ENCODE measurements around the gene ITPR3.

Gene ITPR3

DNA sequence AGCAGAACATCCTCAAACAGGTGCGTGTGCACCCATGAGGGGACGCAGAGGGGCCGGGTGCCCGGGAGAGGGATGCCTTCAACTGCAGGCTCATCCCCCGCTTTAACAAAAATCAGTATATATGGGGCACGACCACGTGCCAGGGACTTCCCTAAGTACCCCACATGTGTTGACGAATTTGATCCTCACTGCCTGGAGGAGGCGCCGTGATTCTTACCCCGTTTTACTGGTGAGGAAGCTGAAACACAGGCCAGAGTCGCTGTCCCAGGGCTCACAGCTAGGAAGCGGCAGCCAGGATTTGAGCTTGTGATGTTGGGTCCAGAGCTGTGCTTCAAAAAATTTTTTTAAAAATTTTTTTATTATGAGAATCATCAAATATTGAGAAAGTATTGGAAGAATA is 44.8 kb downstream of the ITPR3 start:
- no peak overlapping the region for H3K4me3 ChIP-seq (ENCODE audit: low read depth, low read length)
- no peaks in the 10 kb centered on the region for H3K9me3 ChIP-seq
- TF ChIP-seq, protein P1, sequence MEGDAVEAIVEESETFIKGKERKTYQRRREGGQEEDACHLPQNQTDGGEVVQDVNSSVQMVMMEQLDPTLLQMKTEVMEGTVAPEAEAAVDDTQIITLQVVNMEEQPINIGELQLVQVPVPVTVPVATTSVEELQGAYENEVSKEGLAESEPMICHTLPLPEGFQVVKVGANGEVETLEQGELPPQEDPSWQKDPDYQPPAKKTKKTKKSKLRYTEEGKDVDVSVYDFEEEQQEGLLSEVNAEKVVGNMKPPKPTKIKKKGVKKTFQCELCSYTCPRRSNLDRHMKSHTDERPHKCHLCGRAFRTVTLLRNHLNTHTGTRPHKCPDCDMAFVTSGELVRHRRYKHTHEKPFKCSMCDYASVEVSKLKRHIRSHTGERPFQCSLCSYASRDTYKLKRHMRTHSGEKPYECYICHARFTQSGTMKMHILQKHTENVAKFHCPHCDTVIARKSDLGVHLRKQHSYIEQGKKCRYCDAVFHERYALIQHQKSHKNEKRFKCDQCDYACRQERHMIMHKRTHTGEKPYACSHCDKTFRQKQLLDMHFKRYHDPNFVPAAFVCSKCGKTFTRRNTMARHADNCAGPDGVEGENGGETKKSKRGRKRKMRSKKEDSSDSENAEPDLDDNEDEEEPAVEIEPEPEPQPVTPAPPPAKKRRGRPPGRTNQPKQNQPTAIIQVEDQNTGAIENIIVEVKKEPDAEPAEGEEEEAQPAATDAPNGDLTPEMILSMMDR (IDR thresholded peaks at IDR 0.05; ENCODE audit: low read depth, low read length) = 0 out of 2 replicates have a peak, but pooled peaks have one; percentile 10
- H3K27me3 ChIP-seq = no peaks in the 10 kb centered on the region
- DNase-seq = no peak
- H3K4me1 ChIP-seq = no peaks in the 10 kb centered on the region
- H3K36me3 ChIP-seq = no peaks in the 10 kb centered on the region

DNA sequence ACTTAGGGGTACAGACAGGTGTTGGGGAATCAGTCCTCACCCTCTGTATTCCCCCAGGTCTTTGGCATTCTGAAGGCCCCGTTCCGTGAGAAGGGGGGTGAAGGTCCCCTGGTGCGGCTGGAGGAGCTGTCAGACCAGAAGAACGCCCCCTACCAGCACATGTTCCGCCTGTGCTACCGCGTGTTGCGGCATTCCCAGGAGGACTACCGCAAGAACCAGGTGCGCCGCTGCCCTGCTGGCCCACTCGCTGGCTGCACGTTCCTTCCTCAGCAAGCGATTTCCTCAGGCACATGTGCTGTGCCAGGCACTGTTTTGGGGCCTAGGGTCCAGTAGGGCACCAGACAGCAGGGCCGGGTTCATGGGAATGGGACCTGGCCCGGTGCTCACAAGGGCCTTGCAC is 46.0 kb downstream of the ITPR3 start:
- DNase-seq = no peak
- TF ChIP-seq, protein P1 (IDR thresholded peaks at IDR 0.05; ENCODE audit: low read depth, low read length) = no peak
- no peaks in the 10 kb centered on the region for H3K4me1 ChIP-seq
- H3K36me3 ChIP-seq = no peaks in the 10 kb centered on the region
- H3K27me3 ChIP-seq = no peaks in the 10 kb centered on the region
- no peaks in the 10 kb centered on the region for H3K9me3 ChIP-seq
- no peak overlapping the region for H3K4me3 ChIP-seq (ENCODE audit: low read depth, low read length)

DNA sequence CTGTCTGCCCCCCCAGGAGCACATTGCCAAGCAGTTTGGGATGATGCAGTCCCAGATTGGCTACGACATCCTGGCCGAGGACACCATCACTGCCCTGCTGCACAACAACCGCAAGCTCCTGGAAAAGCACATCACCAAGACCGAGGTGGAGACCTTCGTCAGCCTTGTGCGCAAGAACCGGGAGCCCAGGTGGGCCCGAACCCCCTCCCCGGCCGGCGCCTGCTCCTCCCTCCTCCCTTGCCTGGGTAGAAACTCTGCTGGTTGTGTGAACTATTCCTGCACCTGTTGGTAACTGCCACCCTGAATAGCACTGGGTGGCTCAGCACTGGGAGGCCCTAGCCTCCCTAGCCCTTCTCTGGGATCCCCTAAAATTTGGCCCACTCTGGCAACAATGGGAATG is 46.7 kb downstream of the ITPR3 start:
- H3K27me3 ChIP-seq = no peaks in the 10 kb centered on the region
- no peaks in the 10 kb centered on the region for H3K36me3 ChIP-seq
- TF ChIP-seq, protein P1 (IDR thresholded peaks at IDR 0.05; ENCODE audit: low read depth, low read length) = no peak
- no peak for DNase-seq
- no peak overlapping the region for H3K4me3 ChIP-seq (ENCODE audit: low read depth, low read length)
- H3K9me3 ChIP-seq = no peaks in the 10 kb centered on the region
- H3K4me1 ChIP-seq = no peaks in the 10 kb centered on the region

DNA sequence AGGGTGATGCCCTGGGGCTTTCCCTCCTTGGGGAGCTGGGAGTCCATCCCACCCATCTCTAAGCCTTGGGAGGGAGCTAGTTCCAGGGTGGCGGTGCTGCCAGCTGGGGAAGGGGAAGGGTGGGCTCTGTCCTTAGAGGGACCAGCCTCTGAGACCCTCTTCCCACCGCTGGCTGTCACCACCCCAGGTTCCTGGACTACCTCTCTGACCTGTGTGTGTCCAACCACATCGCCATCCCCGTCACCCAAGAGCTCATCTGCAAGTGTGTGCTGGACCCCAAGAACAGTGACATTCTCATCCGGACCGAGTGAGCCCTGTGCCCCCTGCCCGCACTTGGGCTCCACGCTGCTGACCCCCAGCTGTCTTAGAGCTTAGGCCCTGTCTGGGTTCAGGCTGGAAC is 47.2 kb downstream of the ITPR3 start:
- Histone ChIP-seq H3K27me3 (no peaks in the 10 kb centered on the region), H3K4me3 (ENCODE audit: low read depth, low read length) (no peak overlapping the region), H3K36me3 (no peaks in the 10 kb centered on the region), H3K4me1 (peaks cover 3% of the 10 kb centered on the region; the same call in 1 of the 2 replicates), H3K9me3 (no peaks in the 10 kb centered on the region)
- no peak for DNase-seq
- TF ChIP-seq, protein P1 (IDR thresholded peaks at IDR 0.05; ENCODE audit: low read depth, low read length) = no peak

DNA sequence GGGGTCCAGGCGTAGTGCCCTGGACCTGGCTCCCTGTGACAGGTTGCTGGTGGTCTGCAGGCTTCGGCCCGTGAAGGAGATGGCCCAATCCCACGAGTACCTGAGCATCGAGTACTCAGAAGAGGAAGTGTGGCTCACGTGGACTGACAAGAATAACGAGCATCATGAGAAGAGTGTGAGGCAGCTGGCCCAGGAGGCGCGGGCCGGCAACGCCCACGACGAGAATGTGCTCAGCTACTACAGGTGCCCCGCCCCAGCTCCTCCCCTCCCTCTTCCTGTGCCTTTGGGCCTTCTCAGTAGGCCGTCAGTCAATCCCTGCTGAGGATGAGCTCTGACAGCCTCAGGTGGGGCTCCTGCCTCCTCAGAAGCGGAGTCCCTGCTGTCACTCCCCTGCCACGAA is 47.8 kb downstream of the ITPR3 start:
- H3K36me3 ChIP-seq = no peaks in the 10 kb centered on the region
- no peak for DNase-seq

DNA sequence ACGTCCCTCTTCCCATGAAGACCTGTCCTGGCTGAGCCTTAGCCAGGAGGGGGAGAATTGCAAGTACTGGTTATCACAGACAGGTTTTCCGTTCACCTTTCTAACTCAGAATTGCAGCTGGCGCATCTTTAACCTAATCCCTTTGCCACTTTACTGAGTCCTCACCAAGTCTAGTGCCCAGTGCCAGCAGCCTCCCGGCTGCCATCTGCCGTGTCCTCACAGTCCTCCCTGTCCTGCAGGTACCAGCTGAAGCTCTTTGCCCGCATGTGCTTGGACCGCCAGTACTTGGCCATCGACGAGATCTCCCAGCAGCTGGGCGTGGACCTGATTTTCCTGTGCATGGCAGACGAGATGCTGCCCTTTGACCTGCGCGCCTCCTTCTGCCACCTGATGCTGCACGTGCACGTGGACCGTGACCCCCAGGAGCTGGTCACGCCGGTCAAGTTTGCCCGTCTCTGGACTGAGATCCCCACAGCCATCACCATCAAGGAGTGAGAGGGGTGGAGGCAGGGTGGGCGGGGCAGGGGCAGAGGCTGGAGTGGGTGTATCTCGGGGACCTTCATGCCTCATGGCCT is 49.1 kb downstream of the ITPR3 start:
- H3K27me3 ChIP-seq = no peaks in the 10 kb centered on the region
- no peak overlapping the region for H3K4me3 ChIP-seq (ENCODE audit: low read depth, low read length)
- H3K4me1 ChIP-seq = peaks cover 3% of the 10 kb centered on the region; the same call in 1 of the 2 replicates
- H3K9me3 ChIP-seq = no peaks in the 10 kb centered on the region
- H3K36me3 ChIP-seq = no peaks in the 10 kb centered on the region
- TF ChIP-seq, protein P1 (IDR thresholded peaks at IDR 0.05; ENCODE audit: low read depth, low read length) = no peak
- no peak for DNase-seq

More for the DNA sequence above, 47.8 kb downstream of the ITPR3 start:
- Histone ChIP-seq H3K4me1 (peaks cover 3% of the 10 kb centered on the region; the same call in 1 of the 2 replicates), H3K27me3 (no peaks in the 10 kb centered on the region), H3K9me3 (no peaks in the 10 kb centered on the region), H3K4me3 (ENCODE audit: low read depth, low read length) (no peak overlapping the region)
- TF ChIP-seq, protein P1 (IDR thresholded peaks at IDR 0.05; ENCODE audit: low read depth, low read length) = no peak

All from BE2C (cell line).